ENCODE results near the gene CATSPER4.

DNA sequence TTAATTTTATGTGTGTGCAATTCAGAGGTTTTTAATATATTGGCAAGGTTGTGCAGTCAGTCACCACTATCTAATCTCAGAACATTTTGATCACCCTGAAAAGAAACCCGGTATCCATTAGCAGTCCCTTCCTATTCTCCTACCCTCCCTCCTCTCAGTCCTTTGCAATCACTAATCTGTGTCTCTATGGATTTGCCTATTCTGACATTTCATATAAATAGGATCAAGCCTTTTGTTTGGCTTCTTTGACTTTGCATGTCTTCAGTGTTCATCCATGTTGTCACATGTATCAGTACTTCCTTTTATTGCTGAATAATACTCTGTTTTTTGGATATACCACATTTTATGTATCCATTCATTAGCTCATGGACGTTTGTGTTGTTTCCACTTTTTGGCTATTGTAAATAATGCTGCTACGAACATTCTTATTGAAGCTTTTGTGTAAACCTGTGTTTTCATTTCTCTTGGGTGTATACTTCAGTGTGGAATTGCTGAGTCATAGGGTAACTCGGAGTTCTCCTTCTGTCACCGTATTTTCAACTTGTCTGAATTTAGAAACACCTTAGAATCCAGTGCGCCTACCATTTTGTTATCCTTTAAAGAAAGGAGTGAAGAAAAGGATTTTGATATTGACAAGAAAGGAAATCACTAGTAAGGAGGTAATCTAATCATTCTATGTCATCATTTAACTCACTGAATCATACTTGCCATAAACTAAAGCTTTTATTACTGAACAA, 47.0 kb downstream of the CATSPER4 start:
- TF ChIP-seq, protein P1, sequence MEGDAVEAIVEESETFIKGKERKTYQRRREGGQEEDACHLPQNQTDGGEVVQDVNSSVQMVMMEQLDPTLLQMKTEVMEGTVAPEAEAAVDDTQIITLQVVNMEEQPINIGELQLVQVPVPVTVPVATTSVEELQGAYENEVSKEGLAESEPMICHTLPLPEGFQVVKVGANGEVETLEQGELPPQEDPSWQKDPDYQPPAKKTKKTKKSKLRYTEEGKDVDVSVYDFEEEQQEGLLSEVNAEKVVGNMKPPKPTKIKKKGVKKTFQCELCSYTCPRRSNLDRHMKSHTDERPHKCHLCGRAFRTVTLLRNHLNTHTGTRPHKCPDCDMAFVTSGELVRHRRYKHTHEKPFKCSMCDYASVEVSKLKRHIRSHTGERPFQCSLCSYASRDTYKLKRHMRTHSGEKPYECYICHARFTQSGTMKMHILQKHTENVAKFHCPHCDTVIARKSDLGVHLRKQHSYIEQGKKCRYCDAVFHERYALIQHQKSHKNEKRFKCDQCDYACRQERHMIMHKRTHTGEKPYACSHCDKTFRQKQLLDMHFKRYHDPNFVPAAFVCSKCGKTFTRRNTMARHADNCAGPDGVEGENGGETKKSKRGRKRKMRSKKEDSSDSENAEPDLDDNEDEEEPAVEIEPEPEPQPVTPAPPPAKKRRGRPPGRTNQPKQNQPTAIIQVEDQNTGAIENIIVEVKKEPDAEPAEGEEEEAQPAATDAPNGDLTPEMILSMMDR (IDR thresholded peaks at IDR 0.05) = no peak
- TF ChIP-seq POLR2A (IDR thresholded peaks at IDR 0.05) = no peak

All from heart left ventricle (tissue), 13 donors.